Gastrocnemius medialis (tissue), 4 donors: ENCODE results near the gene STKLD1.

Source experiments
- POLR2A ChIP-seq, 2 donors: fragments of 450-650 bp; IDR thresholded peaks; one replicate each; pipeline ENCODE4 v1.6.1; 2017; ENCODE audit warnings: antibody characterized with exemption in 2 of 2, mild to moderate bottlenecking in 2 of 2, moderate library complexity in 2 of 2
- TF ChIP-seq, protein P1 (sequence below), 5 experiments: fragments of 450-650 bp in 3 of 5; fragments of 200-600 bp in 2 of 5; sonication (generic) in 2 of 5; IDR thresholded peaks in 4 of 5; conservative IDR thresholded peaks in 1 of 5; 1 replicate in 4 of 5; 2 replicates in 1 of 5; pipeline ENCODE4 v1.5.1; 2016 to 2019; ENCODE audit warnings: antibody characterized with exemption in 5 of 5, mild to moderate bottlenecking in 3 of 5, moderate library complexity in 3 of 5

DNA sequence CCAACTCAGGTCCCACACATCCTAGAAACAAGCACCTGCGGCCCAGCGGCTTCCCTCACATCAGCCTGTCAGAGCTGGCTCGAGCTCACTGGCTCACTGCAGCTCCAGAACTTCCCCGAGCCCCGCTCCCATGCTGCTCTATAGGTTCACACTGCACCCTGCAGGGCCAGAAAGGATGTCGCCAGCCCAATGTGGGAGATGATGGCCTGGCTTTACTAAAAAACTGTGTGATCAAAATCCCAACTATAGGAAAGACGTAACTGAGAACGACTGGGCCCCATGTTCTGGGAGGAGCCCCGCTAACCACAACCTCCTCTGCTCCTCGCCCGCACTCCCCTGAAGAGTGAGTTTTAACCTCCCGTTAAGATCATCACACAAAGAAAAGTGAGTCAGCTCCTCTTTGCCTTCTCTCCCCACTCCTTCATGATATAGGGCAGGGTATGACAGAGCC is 4.9 kb upstream of the STKLD1 start:
- TF ChIP-seq, protein P1, sequence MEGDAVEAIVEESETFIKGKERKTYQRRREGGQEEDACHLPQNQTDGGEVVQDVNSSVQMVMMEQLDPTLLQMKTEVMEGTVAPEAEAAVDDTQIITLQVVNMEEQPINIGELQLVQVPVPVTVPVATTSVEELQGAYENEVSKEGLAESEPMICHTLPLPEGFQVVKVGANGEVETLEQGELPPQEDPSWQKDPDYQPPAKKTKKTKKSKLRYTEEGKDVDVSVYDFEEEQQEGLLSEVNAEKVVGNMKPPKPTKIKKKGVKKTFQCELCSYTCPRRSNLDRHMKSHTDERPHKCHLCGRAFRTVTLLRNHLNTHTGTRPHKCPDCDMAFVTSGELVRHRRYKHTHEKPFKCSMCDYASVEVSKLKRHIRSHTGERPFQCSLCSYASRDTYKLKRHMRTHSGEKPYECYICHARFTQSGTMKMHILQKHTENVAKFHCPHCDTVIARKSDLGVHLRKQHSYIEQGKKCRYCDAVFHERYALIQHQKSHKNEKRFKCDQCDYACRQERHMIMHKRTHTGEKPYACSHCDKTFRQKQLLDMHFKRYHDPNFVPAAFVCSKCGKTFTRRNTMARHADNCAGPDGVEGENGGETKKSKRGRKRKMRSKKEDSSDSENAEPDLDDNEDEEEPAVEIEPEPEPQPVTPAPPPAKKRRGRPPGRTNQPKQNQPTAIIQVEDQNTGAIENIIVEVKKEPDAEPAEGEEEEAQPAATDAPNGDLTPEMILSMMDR (IDR thresholded peaks at IDR 0.05 in 4 of 5, conservative IDR thresholded peaks at IDR 0.05 in 1 of 5): no peak
- TF ChIP-seq POLR2A (IDR thresholded peaks at IDR 0.05): no peak
